HG02840 (cell line): ENCODE results near the gene EMP2.
"Not testable (repeated sequence)": the region's sequence is repeated elsewhere in the genome, so short reads cannot be mapped to it uniquely, and the experiment has no call there.

Experiments
- ATAC-seq: cut with Tn5 transposase; IDR thresholded peaks from one replicate; pipeline ENCODE4 v1.9.1; 2021; ENCODE audit warnings: mild to moderate bottlenecking, moderate library complexity, moderate number of reproducible peaks; ENCODE audit not compliant: unreplicated experiment, low FRiP score

The EMP2 gene

DNA sequence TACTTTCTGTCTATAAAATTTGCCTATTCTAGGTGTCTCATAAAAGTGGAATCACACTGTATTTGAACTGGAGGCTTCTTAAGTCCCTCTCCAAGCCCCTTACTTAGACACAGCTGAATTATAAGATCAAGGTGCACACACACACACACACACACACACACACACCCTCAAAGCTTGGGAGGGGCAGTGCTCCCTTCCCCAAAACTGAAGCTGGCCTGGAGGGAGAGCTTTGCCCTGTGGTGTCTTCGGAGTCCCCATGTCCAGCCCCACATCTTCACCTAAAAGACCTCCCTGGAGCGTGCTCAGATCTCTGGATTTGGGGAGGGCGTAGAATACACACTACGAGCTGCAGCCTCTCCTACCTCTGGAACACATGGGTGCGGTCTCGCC is 828 bp downstream of the EMP2 start:
- no peak for ATAC-seq

- no peak for ATAC-seq
Measured at GRCh38 chr16:10578474-10579316, 1.7 kb downstream of the EMP2 start.

DNA sequence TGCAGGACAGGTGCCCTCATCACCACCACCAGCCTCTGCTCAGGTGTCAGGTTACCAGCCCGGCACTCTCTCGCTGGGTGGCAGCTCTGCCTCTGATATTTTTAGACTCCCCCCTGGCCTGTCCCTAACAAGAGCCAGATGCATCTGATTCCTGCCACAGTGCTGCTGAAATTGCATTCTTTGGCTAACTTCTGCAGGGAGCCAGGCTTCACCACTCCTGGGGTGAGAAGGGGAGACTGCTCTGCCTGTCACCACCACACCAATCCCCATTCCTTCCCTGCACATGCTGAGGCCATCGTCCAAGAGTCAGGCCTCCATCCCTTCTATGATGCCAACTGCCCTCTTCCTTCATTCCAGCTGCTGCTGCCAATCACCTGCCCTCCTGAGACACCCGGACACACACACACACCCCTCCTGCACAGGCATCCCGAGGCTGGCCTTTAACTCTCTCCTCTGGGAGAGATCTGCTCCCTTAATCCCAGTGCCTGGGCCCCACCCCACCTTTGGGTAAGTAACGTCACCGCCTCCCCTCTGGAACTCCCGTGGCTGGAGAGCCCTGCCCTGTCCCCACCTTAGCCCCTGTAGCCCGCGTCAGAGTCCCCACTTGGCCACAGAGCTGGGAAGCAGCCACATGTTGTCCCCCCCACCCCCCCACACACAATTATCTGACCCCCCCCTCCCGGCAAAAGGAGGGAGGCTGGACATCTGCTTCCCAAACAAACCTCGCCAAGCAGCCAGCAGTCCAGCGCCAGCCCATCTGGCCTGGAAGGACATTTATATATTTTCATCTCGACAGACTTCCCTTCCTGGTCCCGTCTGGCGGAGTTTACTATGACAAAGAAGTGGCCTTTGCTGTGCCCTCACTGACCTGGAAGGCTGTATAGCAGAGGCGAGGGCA is 2.8 kb downstream of the EMP2 start:
- no peak for ATAC-seq

GRCh38 chr16:10576390-10577304 is 3.8 kb downstream of the EMP2 start:
- ATAC-seq = no peak

DNA sequence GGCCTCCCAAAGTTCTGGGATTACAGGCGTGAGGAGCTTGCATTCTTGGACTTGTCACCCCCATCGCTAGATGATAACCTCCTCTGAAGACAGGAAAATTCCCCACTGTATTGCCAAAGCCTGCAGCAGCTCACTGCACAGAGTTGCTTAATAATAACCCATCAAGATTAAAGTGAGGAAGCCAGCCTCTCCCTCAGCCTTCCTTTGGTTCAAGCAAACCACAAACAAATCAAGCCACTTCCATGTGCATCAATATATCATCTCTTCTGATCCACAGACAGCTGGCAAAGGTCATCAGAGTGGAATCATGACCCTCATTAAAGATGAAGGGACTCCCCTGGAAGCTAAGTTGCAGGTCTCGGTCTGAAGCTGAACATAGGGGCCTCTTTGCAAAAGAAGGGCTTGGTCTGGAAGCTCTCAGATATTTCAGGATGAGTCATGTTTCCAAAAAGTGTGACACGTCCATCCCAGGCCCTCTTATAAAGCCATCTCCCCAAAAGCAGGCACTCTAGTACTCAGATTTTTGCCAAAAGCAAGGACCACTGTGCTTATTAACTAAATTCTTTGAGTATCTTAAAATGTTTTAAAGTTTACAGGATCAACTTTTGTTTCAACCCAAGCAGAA is 4.8 kb downstream of the EMP2 start:
- ATAC-seq = no peak

DNA sequence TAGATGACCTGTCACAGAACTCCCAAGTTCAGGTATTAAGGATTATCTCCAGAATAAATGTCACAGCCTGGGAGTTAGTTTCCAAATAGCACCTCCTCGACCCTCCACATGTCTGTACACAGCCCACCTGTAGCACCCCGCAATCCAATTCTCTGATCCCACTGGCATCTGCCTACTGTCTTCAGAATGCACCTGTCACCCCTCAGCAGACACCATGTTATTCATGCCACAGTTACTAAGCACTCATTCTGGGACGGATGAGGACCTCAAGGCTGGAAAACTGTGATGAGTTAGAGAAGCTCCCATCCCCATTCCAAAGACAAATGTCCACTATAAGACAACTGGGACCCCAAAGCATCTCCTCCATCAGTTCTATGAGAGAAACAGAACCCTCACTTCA is 7.8 kb downstream of the EMP2 start:
- no peak for ATAC-seq

GRCh38 chr16:10571354-10571753 is 9.0 kb downstream of the EMP2 start:
- ATAC-seq = no peak

GRCh38 chr16:10569621-10570020 is 10.8 kb downstream of the EMP2 start:
- ATAC-seq = no peak

- ATAC-seq = no peak
Measured at GRCh38 chr16:10566613-10567012, 13.8 kb downstream of the EMP2 start.

DNA sequence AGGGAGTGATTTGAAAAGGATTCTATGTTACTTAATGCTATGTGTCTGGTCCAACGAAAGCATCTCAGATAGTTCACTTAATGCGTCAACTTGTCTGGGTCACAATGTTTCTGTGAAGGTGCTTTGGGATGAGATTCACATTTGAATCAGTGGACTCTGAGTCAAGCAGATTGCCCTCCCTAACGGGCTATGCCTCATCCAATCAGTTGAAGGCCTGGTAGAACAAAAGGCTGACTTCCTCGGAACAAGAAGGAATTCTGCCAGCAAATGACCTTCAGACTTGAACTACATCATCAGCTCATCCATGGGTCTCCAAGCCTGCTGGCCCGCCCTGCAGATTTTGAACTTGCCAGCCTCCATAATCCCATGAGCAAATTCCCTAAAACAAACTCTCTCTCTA is 15.2 kb downstream of the EMP2 start:
- no peak for ATAC-seq

DNA sequence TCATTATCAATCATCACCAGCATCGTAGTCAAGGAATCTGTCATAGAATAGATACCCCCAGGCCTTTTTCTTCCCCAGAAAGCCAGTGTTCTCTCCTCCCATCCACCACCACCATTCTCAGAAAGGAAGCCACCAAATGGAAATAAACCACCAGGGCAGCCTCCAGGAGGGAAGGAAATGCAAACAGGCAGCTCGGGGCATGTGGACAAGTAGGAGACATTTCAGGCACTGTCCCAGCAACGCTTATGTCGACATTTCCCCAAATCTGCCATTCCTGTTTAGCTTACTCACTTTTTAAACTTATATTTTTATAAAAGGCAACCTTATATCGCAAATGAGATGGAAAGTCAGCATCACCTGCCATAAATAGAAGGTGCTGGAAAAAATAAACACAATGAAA is 15.8 kb downstream of the EMP2 start:
- ATAC-seq = no peak

DNA sequence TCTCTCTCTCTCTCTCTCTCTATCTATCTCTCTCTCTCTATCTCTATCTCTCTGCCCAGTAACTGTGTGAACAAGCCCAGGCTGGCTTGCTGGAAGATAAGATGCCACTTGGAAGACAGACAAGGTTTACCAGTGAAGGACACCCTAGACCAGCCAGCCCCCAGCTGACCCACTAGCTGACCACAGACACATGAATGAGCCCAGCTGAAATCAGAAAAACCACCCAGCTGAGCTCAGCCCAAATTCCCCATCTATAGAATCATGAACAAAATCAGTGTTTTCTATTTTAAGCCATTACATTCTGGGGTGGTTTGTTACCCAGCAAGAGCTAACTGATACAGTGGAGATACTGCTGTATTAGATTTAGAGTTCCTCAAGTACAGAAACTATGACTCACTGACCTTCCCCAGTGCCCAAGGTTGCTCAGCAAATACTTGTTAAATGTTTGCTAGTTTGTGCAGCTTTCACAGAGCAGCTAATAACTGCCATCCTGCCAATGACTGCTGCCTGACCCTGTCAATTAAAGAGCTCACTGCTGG is 18.0 kb downstream of the EMP2 start:
- no peak for ATAC-seq

DNA sequence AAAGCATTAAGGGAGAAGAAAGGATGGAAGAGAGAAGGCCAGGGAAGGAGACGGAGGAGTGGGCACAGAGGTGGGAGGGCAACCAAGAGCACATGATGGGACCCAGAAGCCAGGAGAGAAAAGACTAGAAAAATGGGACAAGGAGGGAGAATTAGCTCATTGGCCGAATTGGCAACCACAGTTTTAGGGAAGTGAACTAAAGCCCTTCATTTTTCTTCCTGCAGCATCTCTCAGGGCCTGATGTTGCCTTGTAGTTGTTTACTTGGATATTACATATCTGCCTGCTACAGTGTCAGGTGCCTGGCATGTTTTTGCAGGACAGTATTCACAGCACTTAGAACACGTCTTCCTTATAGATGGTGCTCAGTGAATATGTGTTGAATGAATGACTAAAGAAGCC is 19.0 kb downstream of the EMP2 start:
- no peak for ATAC-seq

- ATAC-seq = no peak
Measured at GRCh38 chr16:10561001-10561400, 19.4 kb downstream of the EMP2 start.

- ATAC-seq = not testable (repeated sequence)
Measured at GRCh38 chr16:10559792-10560191, 20.6 kb downstream of the EMP2 start.

GRCh38 chr16:10558746-10559641 is 21.4 kb downstream of the EMP2 start:
- ATAC-seq = no peak

- ATAC-seq = no peak
Measured at GRCh38 chr16:10558305-10558704, 22.1 kb downstream of the EMP2 start.

DNA sequence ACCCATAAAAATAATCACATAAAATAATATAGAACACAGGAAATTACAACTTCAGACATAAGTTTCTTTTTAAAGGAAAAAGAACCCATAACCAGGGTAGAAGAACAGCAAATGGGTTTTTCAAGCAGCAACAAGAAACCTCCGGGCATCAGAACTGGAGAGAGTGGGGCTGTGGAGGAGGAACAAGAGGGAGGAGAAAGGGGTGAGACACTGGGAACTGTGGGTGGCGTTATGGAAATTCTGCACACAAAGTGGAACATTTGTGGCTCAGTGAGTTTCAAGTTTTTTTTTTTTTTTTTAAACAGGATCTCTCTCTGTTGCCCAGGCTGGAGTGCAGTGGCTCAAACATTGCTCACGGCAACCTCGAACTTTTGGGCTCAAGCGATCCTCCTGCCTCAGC is 22.6 kb downstream of the EMP2 start:
- no peak for ATAC-seq

DNA sequence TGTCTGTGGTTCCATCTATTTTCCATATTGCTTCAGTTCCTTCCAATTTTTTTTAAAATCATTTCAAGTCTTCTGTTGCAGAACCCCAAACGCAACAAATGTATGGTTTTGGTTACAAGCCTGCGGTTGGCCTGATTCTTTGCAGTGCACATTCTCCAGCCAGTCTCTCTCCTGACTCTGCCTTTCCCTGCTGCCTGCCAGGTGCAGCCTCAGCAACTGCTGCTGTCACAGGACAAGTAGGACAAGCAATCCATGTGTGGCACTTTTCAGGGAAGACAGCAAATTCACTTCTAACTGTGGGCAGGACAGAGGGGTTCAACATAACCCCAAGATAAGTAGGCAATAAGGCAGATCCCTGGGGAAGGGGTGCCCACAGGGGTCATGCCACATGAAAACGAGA is 24.2 kb downstream of the EMP2 start:
- no peak for ATAC-seq
